ENCODE results near the gene LMNTD1.

DNA sequence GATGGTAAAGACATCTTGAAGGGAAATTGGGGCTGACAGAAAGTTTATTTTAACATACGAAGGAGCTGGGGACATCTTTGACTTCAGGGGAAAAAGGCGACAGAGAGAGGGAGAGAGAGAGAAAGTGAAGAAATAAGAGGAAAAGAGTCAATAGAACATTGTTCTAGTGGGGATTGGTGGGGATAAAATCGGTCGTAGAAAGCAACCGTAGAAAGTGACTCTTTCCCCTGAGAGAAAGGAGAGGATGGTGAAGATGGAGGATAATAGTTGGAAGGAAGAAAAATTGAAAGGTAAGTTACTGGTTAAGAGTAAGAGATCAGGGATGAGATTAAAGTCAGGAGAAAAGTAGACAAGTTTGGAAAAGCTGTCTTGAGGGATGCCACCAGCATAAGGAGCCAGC is 75.9 kb downstream of the LMNTD1 start:
- TF ChIP-seq, protein P1, sequence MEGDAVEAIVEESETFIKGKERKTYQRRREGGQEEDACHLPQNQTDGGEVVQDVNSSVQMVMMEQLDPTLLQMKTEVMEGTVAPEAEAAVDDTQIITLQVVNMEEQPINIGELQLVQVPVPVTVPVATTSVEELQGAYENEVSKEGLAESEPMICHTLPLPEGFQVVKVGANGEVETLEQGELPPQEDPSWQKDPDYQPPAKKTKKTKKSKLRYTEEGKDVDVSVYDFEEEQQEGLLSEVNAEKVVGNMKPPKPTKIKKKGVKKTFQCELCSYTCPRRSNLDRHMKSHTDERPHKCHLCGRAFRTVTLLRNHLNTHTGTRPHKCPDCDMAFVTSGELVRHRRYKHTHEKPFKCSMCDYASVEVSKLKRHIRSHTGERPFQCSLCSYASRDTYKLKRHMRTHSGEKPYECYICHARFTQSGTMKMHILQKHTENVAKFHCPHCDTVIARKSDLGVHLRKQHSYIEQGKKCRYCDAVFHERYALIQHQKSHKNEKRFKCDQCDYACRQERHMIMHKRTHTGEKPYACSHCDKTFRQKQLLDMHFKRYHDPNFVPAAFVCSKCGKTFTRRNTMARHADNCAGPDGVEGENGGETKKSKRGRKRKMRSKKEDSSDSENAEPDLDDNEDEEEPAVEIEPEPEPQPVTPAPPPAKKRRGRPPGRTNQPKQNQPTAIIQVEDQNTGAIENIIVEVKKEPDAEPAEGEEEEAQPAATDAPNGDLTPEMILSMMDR (conservative IDR thresholded peaks at IDR 0.05) = no peak
- no peak for TF ChIP-seq ZFX (IDR thresholded peaks at IDR 0.05)

Measured in C4-2B (cell line).